DOHH2 (cell line): ENCODE measurements around the gene AGBL4.

Source experiments
- CTCF ChIP-seq: fragments of 200-600 bp; sonication (generic); IDR thresholded peaks from one replicate; pipeline ENCODE4 v1.5.1; 2014; ENCODE audit warnings: antibody characterized with exemption, mild to moderate bottlenecking, low read depth, low read length; ENCODE audit not compliant: poor library complexity, severe bottlenecking
- EZH2phosphoT487 ChIP-seq: fragments of 200-600 bp; sonication (generic); IDR thresholded peaks from 2 replicates; pipeline ENCODE4 v1.6.1; 2017; ENCODE audit warnings: borderline replicate concordance, mild to moderate bottlenecking, antibody characterized with exemption, low read length, moderate library complexity, mixed read lengths

GRCh38 chr1:48841966-48842365 lies 1181.8 kb downstream of the AGBL4 start:
- no peak for TF ChIP-seq CTCF
- no peak for TF ChIP-seq EZH2phosphoT487
